ENCODE measurements around the gene RBM6. TPM values are rescaled to one million over a fixed set of nuclear protein-coding genes. Genes with fewer than 3 reads are reported as not detected.

The RBM6 gene
- total and polyA plus RNA-seq, 9 of the 15 experiments (the other 6 are each of a cell fraction or from before 2014, with no cell fraction given), result 19.9 to 82.2 (median 57.8) TPM

- TF ChIP-seq FOXO4 (CRISPR knock-in tag; IDR thresholded peaks at IDR 0.05) (no peak), IRF2 (CRISPR knock-in tag; IDR thresholded peaks at IDR 0.05) (no peak), EZH2 (IDR thresholded peaks at IDR 0.05; ENCODE audit: borderline replicate concordance, low read depth, low read length) (no peak), DACH1 (IDR thresholded peaks at IDR 0.05; ENCODE audit: partially characterized antibody) (no peak), RAD51 (IDR thresholded peaks at IDR 0.05; ENCODE audit: borderline replicate concordance, low read depth) (peak; percentile 64; the same call in 1 of the 2 replicates), KDM4B (IDR thresholded peaks at IDR 0.05; ENCODE audit: borderline replicate concordance in 2 of 2, low read depth in 1 of 2) (0 out of 4 replicates have a peak, but pooled peaks of 1 of the 2 experiments have one; percentile 32), ZBTB26 (CRISPR knock-in tag; IDR thresholded peaks at IDR 0.05) (no peak), NUFIP1 (IDR thresholded peaks at IDR 0.05; ENCODE audit: partially characterized antibody) (no peak), ZNF449 (CRISPR knock-in tag; IDR thresholded peaks at IDR 0.05) (no peak), TSC22D4 (tag; IDR thresholded peaks at IDR 0.05) (no peak), HNRNPL (IDR thresholded peaks at IDR 0.05; ENCODE audit: low read depth, low read length) (0 out of 2 replicates have a peak, but pooled peaks have one; percentile 36), ZFP30 (CRISPR knock-in tag; IDR thresholded peaks at IDR 0.05; ENCODE audit: borderline replicate concordance) (no peak), ZC3H8 (IDR thresholded peaks at IDR 0.05) (no peak), ZNF232 (CRISPR knock-in tag; IDR thresholded peaks at IDR 0.05) (no peak), CREM (IDR thresholded peaks at IDR 0.05; ENCODE audit: low read depth) (peak; percentile 39; the same call in 1 of the 2 replicates), ZZZ3 (IDR thresholded peaks at IDR 0.05) (no peak)
- TF ChIP-seq, protein P1, sequence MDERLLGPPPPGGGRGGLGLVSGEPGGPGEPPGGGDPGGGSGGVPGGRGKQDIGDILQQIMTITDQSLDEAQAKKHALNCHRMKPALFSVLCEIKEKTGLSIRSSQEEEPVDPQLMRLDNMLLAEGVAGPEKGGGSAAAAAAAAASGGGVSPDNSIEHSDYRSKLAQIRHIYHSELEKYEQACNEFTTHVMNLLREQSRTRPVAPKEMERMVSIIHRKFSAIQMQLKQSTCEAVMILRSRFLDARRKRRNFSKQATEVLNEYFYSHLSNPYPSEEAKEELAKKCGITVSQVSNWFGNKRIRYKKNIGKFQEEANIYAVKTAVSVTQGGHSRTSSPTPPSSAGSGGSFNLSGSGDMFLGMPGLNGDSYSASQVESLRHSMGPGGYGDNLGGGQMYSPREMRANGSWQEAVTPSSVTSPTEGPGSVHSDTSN (CRISPR knock-in tag; IDR thresholded peaks at IDR 0.05; ENCODE audit: low read depth), result no peak
- TF ChIP-seq, protein P1 (tag; conservative IDR thresholded peaks at IDR 0.05; ENCODE audit: low read depth), result no peak
- TF ChIP-seq, protein P2, sequence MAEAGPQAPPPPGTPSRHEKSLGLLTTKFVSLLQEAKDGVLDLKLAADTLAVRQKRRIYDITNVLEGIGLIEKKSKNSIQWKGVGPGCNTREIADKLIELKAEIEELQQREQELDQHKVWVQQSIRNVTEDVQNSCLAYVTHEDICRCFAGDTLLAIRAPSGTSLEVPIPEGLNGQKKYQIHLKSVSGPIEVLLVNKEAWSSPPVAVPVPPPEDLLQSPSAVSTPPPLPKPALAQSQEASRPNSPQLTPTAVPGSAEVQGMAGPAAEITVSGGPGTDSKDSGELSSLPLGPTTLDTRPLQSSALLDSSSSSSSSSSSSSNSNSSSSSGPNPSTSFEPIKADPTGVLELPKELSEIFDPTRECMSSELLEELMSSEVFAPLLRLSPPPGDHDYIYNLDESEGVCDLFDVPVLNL (CRISPR knock-in tag; IDR thresholded peaks at IDR 0.05; ENCODE audit: low read depth), result no peak
Observed at GRCh38 chr3:49929291-49930167, 10.4 kb upstream of the RBM6 start, which contains the start of gene MON1A (continued).
